ENCODE measurements around the gene B4GALNT3. TPM values are rescaled to one million over a fixed set of nuclear protein-coding genes. Genes with fewer than 3 reads are reported as not detected.
A peak's percentile ranks its signal among the peaks of the same experiment; 100 is the strongest.

The B4GALNT3 gene
- total RNA-seq, 1 experiment from 2014 or later = 23.3 TPM

DNA sequence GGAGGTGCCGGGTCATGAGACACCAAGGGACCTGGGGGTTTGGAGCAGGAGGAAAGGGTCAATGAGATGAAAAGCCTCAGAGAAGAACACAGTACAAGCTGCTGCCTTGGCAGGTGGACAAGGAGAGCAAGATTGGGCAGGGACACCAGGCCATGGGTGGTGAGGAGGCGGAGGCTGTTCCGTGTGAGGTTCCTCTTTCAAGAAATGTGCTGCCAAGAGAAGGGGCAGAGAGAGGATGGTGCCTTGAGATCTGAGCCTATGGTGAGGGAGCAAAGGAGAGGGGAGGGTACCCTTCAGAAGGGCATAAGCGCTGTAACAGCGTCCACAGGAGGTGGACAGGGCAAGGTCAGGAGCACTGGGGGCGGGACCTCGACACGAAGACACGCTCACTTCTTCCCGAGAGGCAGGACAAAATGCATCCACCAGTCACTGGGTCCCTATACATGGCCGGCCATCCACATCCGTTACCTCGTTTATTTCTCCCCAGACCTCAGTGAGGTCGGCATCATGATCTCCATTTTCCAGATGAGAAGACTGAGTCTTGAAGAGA, 100.2 kb downstream of the B4GALNT3 start:
- Histone ChIP-seq H2BK120ac (ENCODE audit: low read depth, low read length, poor library complexity, severe bottlenecking) (no peak overlapping the region), H3K9ac (ENCODE audit: extremely low read depth, insufficient read length, low read length) (no peak overlapping the region), H4K91ac (ENCODE audit: insufficient read length, low read depth, low read length) (no peak overlapping the region), H2BK15ac (ENCODE audit: low read depth, low read length) (no peak overlapping the region), H3K23me2 (ENCODE audit: insufficient read length, low read depth, low read length, poor library complexity, severe bottlenecking) (no peaks in the 10 kb centered on the region), H3K14ac (ENCODE audit: insufficient read depth, low read length) (no peak overlapping the region; the same call in 1 of the 2 replicates), H3K79me2 (ENCODE audit: insufficient read depth, low read length) (no peaks in the 10 kb centered on the region), H3K56ac (ENCODE audit: insufficient read length, low read depth, low read length) (no peak overlapping the region), H2AK5ac (ENCODE audit: insufficient read length, low read length) (no peak overlapping the region), H3K4ac (ENCODE audit: low read depth, low read length) (no peak overlapping the region), H3K4me2 (ENCODE audit: insufficient read depth, insufficient read length, low read length) (no peak overlapping the region), H3T11ph (ENCODE audit: low read length) (no peak overlapping the region), H2BK12ac (ENCODE audit: insufficient read length, low read depth, low read length) (no peak overlapping the region), H3K79me1 (ENCODE audit: insufficient read depth, low read depth, low read length, poor library complexity, severe bottlenecking) (no peaks in the 10 kb centered on the region), H3K4me1 (ENCODE audit: insufficient read depth, low read length) (no peaks in the 10 kb centered on the region), H2AFZ (ENCODE audit: low read length) (no peak overlapping the region), H4K5ac (ENCODE audit: insufficient read length, low read depth, low read length) (no peak overlapping the region), H4K20me1 (ENCODE audit: control insufficient read depth, insufficient read depth, insufficient read length) (no peaks in the 10 kb centered on the region), H3K9me3 (ENCODE audit: control insufficient read depth, low read depth, low read length) (no peaks in the 10 kb centered on the region), H3K27me3 (ENCODE audit: insufficient read depth, low read length) (no peaks in the 10 kb centered on the region), H3K23ac (ENCODE audit: insufficient read length, low read depth, low read length) (no peak overlapping the region), H3K27ac (ENCODE audit: insufficient read length, low read depth, low read length) (no peak overlapping the region), H2BK20ac (ENCODE audit: low read depth, low read length, poor library complexity, severe bottlenecking) (no peak overlapping the region), H3K18ac (ENCODE audit: insufficient read length, low read depth, low read length) (no peak overlapping the region), H4K8ac (replicated peaks; ENCODE audit: insufficient read length, low read depth, low read length) (no peak overlapping the region), H2BK5ac (ENCODE audit: insufficient read length, low read length) (no peak overlapping the region)
- Mint-ChIP-seq H3K4me3 (no peak overlapping the region), H3K4me1 (no peaks in the 10 kb centered on the region), H3K27ac (0 out of 7 replicates have a peak overlapping the region, but pooled peaks of 1 of the 3 experiments have one; percentile 29), H3K27me3 (ENCODE audit: low read depth) (no peaks in the 10 kb centered on the region), H3K36me3 (ENCODE audit: insufficient read depth in 1 of 3, low read depth in 3 of 3) (peaks cover 0 to 5% (median 4%) of the 10 kb centered on the region in 3 experiments; a peak in 5 of 7 replicates), H3K9me3 (no peaks in the 10 kb centered on the region)
- no peak for DNase-seq
- no CpG with 5 or more reads among the region's 14 CpGs for WGBS (ENCODE audit: extremely low coverage, insufficient read length, low lambda C conversion rate)
- TF ChIP-seq, protein P1, sequence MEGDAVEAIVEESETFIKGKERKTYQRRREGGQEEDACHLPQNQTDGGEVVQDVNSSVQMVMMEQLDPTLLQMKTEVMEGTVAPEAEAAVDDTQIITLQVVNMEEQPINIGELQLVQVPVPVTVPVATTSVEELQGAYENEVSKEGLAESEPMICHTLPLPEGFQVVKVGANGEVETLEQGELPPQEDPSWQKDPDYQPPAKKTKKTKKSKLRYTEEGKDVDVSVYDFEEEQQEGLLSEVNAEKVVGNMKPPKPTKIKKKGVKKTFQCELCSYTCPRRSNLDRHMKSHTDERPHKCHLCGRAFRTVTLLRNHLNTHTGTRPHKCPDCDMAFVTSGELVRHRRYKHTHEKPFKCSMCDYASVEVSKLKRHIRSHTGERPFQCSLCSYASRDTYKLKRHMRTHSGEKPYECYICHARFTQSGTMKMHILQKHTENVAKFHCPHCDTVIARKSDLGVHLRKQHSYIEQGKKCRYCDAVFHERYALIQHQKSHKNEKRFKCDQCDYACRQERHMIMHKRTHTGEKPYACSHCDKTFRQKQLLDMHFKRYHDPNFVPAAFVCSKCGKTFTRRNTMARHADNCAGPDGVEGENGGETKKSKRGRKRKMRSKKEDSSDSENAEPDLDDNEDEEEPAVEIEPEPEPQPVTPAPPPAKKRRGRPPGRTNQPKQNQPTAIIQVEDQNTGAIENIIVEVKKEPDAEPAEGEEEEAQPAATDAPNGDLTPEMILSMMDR (conservative IDR thresholded peaks at IDR 0.05) = no peak

Data from H9 (cell line).